ENCODE measurements around the gene NHS. TPM values are rescaled to one million over a fixed set of nuclear protein-coding genes. Genes with fewer than 3 reads are reported as not detected.

Gene NHS
- total RNA-seq, 1 donor from 2014 or later, result 8.6 TPM

DNA sequence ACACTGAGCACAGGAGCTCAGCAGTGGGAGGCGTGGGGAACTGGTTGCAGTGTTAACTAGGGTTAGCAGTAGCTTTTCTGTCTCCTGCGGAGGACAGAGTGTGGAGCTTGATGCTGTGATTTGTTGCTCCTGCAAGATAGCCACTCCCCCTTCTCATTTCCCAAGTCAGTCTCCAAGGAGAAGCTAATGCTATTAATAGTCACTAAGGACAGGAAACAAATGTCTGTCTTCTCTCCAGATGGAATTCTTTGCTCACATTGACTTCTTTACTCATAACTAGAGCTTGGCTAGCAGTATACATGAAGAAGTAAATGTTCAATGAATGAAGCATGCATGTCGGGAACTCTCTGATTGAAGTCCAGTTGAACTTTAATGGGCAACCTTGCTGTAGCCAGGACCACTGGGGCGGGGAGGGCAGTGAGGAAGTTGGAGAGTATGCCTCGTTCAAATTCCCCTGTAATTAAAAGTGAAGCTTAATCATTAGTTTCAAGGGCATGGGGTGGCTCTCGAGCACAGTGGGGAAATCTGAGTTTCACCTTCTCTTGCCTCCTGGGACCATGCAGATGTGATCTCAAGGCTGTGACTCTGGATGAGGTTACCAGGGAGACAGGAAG is 205.6 kb downstream of the NHS start:
- Histone ChIP-seq H3K27me3 (ENCODE audit: control insufficient read depth, insufficient read depth, low read length) (no peaks in the 10 kb centered on the region), H3K36me3 (ENCODE audit: control insufficient read depth, insufficient read depth, low read length) (no peaks in the 10 kb centered on the region), H3K4me3 (ENCODE audit: low read depth, low read length) (no peak overlapping the region)
- DNase-seq (ENCODE audit: low read depth), result peak; percentile 77
- TF ChIP-seq, protein P1, sequence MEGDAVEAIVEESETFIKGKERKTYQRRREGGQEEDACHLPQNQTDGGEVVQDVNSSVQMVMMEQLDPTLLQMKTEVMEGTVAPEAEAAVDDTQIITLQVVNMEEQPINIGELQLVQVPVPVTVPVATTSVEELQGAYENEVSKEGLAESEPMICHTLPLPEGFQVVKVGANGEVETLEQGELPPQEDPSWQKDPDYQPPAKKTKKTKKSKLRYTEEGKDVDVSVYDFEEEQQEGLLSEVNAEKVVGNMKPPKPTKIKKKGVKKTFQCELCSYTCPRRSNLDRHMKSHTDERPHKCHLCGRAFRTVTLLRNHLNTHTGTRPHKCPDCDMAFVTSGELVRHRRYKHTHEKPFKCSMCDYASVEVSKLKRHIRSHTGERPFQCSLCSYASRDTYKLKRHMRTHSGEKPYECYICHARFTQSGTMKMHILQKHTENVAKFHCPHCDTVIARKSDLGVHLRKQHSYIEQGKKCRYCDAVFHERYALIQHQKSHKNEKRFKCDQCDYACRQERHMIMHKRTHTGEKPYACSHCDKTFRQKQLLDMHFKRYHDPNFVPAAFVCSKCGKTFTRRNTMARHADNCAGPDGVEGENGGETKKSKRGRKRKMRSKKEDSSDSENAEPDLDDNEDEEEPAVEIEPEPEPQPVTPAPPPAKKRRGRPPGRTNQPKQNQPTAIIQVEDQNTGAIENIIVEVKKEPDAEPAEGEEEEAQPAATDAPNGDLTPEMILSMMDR (IDR thresholded peaks at IDR 0.05; ENCODE audit: insufficient read depth, low read length, poor library complexity, severe bottlenecking), result no peak

DNA sequence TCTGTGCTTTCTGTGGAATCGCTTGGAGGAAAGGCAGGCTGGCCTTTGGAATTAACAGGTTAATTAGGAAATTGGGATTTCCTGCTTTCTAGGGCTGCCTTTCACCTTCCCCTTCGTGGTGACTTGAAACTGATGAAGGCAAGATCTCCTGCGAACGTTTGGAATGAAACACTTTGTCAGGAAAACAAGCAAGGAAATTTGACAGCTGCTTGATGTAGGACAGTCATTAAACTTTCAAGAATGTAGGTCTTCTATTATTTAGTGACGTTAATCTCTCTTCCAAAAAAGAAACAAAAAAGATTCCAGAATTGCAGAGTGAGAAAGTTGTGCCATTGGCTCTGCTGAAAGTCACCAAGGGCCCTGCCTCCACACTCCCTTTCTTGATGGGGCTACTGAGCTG is 206.6 kb downstream of the NHS start:
- no peak for DNase-seq (ENCODE audit: low read depth)
- TF ChIP-seq, protein P1 (IDR thresholded peaks at IDR 0.05; ENCODE audit: insufficient read depth, low read length, poor library complexity, severe bottlenecking), result no peak
- Histone ChIP-seq H3K36me3 (ENCODE audit: control insufficient read depth, insufficient read depth, low read length) (no peaks in the 10 kb centered on the region), H3K4me3 (ENCODE audit: low read depth, low read length) (no peak overlapping the region), H3K27me3 (ENCODE audit: control insufficient read depth, insufficient read depth, low read length) (no peaks in the 10 kb centered on the region)

DNA sequence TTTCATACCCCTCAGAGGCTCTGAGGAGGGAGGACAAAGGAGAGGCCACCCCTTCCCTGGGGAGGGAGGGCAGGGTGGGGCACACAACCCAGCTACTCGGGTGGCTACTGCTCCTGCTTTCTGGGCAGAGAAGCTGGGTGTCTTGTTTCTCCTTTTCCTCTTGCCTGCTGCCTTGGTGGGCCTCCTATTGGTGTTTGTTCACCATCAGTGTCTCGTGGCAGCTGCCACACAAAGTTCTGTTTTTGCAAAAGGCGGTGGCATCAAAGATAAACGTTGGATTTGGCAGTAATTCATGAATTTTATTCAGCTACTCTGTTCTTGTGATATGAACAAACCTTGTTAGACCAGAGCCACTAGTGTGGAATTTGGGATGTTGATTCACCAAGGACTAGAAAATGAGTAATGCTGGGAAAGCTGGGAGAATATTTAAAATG is 209.3 kb downstream of the NHS start:
- Histone ChIP-seq H3K27me3 (ENCODE audit: control insufficient read depth, insufficient read depth, low read length) (no peaks in the 10 kb centered on the region), H3K4me3 (ENCODE audit: low read depth, low read length) (no peak overlapping the region), H3K36me3 (ENCODE audit: control insufficient read depth, insufficient read depth, low read length) (no peaks in the 10 kb centered on the region)
- no peak for DNase-seq (ENCODE audit: low read depth)
- TF ChIP-seq, protein P1 (IDR thresholded peaks at IDR 0.05; ENCODE audit: insufficient read depth, low read length, poor library complexity, severe bottlenecking), result no peak

DNA sequence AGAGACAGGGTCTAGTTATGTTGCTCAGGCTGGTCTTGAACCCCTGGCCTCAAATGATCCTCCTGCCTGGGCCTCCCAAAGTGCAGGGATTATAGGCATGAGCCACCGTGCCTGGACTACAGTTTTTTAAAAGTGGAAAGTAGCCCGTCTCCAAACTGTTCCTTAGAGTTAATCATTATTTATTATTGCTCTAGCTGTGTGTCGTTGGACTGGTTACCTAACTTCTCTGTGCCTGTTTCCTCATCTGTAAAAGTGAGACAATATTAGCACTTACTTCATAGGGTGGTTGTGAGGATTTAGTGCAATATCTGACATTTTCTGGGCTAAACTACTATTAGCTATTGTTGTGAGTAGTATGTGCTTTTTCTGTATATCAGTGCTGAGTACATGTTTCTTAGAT is 210.0 kb downstream of the NHS start:
- Histone ChIP-seq H3K4me3 (ENCODE audit: low read depth, low read length) (no peak overlapping the region), H3K36me3 (ENCODE audit: control insufficient read depth, insufficient read depth, low read length) (no peaks in the 10 kb centered on the region), H3K27me3 (ENCODE audit: control insufficient read depth, insufficient read depth, low read length) (no peaks in the 10 kb centered on the region)
- TF ChIP-seq, protein P1 (IDR thresholded peaks at IDR 0.05; ENCODE audit: insufficient read depth, low read length, poor library complexity, severe bottlenecking), result no peak
- DNase-seq (ENCODE audit: low read depth), result no peak

DNA sequence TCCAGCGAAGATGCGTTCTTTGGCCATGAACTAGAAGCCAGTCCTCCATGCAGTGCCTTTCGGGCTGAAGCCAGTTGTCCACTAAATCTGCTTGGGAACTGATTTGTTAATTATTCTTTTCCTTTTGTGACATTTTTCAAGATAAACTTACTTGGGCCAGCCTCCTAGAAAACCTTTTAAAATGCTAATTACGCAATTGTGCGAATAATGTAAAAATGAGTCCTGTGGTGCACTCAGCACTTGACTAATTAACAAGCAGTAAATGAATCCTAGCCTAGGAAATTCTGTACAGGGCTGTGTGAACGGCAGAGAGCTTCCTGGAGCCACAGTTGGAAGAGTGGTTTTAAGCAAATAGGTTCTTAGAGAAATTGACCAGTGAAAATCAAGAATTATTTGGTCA is 212.4 kb downstream of the NHS start:
- TF ChIP-seq, protein P1 (IDR thresholded peaks at IDR 0.05; ENCODE audit: insufficient read depth, low read length, poor library complexity, severe bottlenecking), result no peak
- Histone ChIP-seq H3K36me3 (ENCODE audit: control insufficient read depth, insufficient read depth, low read length) (no peaks in the 10 kb centered on the region), H3K27me3 (ENCODE audit: control insufficient read depth, insufficient read depth, low read length) (no peaks in the 10 kb centered on the region), H3K4me3 (ENCODE audit: low read depth, low read length) (no peak overlapping the region)
- DNase-seq (ENCODE audit: low read depth), result no peak

DNA sequence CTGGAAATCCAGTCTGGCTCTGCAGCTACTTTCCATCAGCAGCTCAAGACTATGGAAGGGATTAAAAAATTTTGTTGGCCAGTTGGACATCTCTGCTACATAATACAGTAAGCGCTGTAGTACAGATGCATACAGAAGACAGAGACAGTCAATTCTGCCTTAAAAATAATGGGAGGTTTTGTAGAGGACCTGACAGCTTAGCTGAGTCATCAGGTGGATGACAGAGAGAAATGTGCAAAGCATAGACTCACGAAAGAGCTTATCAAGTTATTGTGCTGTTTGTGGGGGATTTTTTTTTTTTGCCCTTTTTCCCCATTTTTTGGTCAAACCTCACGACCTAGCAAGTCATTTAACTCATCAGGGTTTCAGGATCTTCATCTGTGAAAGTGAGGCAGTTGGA is 213.3 kb downstream of the NHS start:
- TF ChIP-seq, protein P1 (IDR thresholded peaks at IDR 0.05; ENCODE audit: insufficient read depth, low read length, poor library complexity, severe bottlenecking), result no peak
- no peak for DNase-seq (ENCODE audit: low read depth)

More for the DNA sequence above, 213.3 kb downstream of the NHS start:
- Histone ChIP-seq H3K4me3 (ENCODE audit: low read depth, low read length) (no peak overlapping the region), H3K27me3 (ENCODE audit: control insufficient read depth, insufficient read depth, low read length) (no peaks in the 10 kb centered on the region), H3K36me3 (ENCODE audit: control insufficient read depth, insufficient read depth, low read length) (no peaks in the 10 kb centered on the region)

Data from kidney epithelial cell (primary cell).